ENCODE data around the gene SAMD3. TPM values are rescaled to one million over a fixed set of nuclear protein-coding genes. Genes with fewer than 3 reads are reported as not detected.
A peak's percentile ranks its signal among the peaks of the same experiment; 100 is the strongest.
"Not testable (repeated sequence)": the region's sequence is repeated elsewhere in the genome, so short reads cannot be mapped to it uniquely, and the experiment has no call there.

SAMD3 gene
- total RNA-seq, 2 donors from 2014 or later, result 41.3 to 44.8 TPM

DNA sequence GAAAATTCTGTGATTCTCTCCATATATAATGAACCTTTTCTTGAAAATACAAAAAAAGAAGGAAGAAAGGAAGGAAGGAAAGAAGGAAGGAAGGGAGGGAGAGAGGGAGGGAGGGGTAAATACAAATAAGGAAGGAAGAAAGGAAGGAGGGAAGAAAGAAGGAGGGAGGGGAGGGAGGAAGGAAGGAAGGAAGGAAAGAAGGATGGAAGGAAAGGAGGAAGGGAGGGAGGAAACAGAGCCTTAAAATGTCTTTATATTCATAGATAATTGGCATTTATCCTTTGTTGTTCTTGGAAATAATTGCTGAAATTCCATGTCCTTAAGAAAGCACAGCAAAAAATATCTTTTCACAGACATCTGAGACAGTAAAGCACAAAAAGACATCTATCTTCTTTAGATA is 40.3 kb downstream of the SAMD3 start:
- Histone ChIP-seq H3K9ac (ENCODE audit: extremely low read depth, low read length, poor library complexity, severe bottlenecking) (no peak overlapping the region), H3K27ac (ENCODE audit: low read depth, low read length) (no peak overlapping the region), H3K36me3 (ENCODE audit: control insufficient read depth, insufficient read depth, low read length) (peaks cover 11% of the 10 kb centered on the region), H3K9me3 (ENCODE audit: control insufficient read depth, low read length) (no peaks in the 10 kb centered on the region), H3K4me3 (ENCODE audit: low read length) (no peak overlapping the region), H3K27me3 (ENCODE audit: control insufficient read depth, insufficient read depth, low read length, poor library complexity, severe bottlenecking) (no peaks in the 10 kb centered on the region), H3K4me1 (ENCODE audit: control insufficient read depth, insufficient read depth, low read length) (no peaks in the 10 kb centered on the region)
- Mint-ChIP-seq H3K27me3 (ENCODE audit: insufficient read depth) (no peaks in the 10 kb centered on the region), H3K4me1 (peaks cover 8% of the 10 kb centered on the region), H3K9me3 (peaks cover 9% of the 10 kb centered on the region), H3K27ac (no peak overlapping the region), H3K36me3 (ENCODE audit: low read depth) (peaks cover 77% of the 10 kb centered on the region), H3K4me3 (no peak overlapping the region)
- DNase-seq, result no peak
- TF ChIP-seq, protein P1, sequence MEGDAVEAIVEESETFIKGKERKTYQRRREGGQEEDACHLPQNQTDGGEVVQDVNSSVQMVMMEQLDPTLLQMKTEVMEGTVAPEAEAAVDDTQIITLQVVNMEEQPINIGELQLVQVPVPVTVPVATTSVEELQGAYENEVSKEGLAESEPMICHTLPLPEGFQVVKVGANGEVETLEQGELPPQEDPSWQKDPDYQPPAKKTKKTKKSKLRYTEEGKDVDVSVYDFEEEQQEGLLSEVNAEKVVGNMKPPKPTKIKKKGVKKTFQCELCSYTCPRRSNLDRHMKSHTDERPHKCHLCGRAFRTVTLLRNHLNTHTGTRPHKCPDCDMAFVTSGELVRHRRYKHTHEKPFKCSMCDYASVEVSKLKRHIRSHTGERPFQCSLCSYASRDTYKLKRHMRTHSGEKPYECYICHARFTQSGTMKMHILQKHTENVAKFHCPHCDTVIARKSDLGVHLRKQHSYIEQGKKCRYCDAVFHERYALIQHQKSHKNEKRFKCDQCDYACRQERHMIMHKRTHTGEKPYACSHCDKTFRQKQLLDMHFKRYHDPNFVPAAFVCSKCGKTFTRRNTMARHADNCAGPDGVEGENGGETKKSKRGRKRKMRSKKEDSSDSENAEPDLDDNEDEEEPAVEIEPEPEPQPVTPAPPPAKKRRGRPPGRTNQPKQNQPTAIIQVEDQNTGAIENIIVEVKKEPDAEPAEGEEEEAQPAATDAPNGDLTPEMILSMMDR (conservative IDR thresholded peaks at IDR 0.05), result no peak

DNA sequence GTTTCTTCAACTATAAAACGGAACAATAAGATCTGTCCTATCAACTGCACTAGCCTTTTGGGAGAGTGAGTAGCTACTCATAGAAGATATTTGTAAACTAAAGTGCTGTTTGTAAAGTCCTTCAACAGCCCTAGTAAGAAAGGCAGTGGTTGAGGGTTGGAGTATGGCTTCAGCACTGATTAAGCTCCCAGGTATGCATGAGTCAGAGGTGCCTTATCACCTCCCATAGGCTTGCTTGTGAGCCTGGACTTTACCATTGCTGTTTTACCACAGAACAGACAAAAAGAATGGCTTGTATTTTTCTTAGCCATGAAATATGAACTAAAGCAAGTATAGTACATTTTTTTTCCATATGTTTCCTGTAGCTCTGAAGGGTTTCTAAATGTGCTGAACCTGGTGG is 44.1 kb downstream of the SAMD3 start:
- Mint-ChIP-seq H3K4me3 (no peak overlapping the region), H3K27me3 (ENCODE audit: insufficient read depth) (no peaks in the 10 kb centered on the region), H3K36me3 (ENCODE audit: low read depth) (peaks cover 84% of the 10 kb centered on the region), H3K4me1 (peaks cover 8% of the 10 kb centered on the region), H3K27ac (no peak overlapping the region), H3K9me3 (peaks cover 14% of the 10 kb centered on the region)
- Histone ChIP-seq H3K27me3 (ENCODE audit: control insufficient read depth, insufficient read depth, low read length, poor library complexity, severe bottlenecking) (no peaks in the 10 kb centered on the region), H3K4me3 (ENCODE audit: low read length) (no peak overlapping the region), H3K27ac (ENCODE audit: low read depth, low read length) (no peak overlapping the region), H3K9me3 (ENCODE audit: control insufficient read depth, low read length) (peaks cover 12% of the 10 kb centered on the region), H3K4me1 (ENCODE audit: control insufficient read depth, insufficient read depth, low read length) (no peaks in the 10 kb centered on the region), H3K36me3 (ENCODE audit: control insufficient read depth, insufficient read depth, low read length) (peaks cover 30% of the 10 kb centered on the region), H3K9ac (ENCODE audit: extremely low read depth, low read length, poor library complexity, severe bottlenecking) (no peak overlapping the region)
- TF ChIP-seq, protein P1 (conservative IDR thresholded peaks at IDR 0.05), result no peak
- 83% methylated on average over 1 of the region's 1 CpG; no CpG with 5 or more reads in 1 of the 2 experiments for WGBS, 2 experiments (ENCODE audit: insufficient coverage in 1 of 2, insufficient read length in 1 of 2)
- DNase-seq, result peak; percentile 52

DNA sequence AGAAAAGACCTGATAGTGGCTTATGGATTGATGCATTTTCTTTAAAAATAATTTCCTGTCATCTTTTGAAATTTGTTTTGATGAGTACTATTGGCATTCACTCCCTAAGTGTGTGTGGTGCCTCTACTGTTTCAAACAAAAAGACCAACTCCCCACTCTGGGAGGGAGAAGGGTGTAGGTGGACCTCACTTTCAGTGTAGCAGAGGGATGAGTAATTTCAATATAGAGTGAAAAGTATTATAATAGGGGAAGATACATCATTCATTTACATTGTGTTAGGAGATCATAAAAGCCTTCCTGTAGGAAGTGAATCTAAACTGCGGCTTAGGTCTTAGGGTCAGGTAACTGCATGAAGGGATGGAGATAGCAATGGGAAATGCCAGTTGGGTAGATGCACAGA is 46.4 kb downstream of the SAMD3 start:
- Mint-ChIP-seq H3K27ac (no peak overlapping the region), H3K4me3 (no peak overlapping the region), H3K4me1 (peaks cover 8% of the 10 kb centered on the region), H3K36me3 (ENCODE audit: low read depth) (peaks cover 84% of the 10 kb centered on the region), H3K27me3 (ENCODE audit: insufficient read depth) (no peaks in the 10 kb centered on the region), H3K9me3 (peaks cover 37% of the 10 kb centered on the region)
- peaks cover 35% of the 10 kb centered on the region for H3K9me3 ChIP-seq (ENCODE audit: control insufficient read depth, low read length)
- H3K4me1 ChIP-seq (ENCODE audit: control insufficient read depth, insufficient read depth, low read length), result no peaks in the 10 kb centered on the region
- no peak overlapping the region for H3K27ac ChIP-seq (ENCODE audit: low read depth, low read length)
- H3K36me3 ChIP-seq (ENCODE audit: control insufficient read depth, insufficient read depth, low read length), result peaks cover 31% of the 10 kb centered on the region
- DNase-seq, result no peak
- 88 to 96% methylated on average over 1 of the region's 1 CpG for WGBS, 2 experiments (ENCODE audit: insufficient coverage in 1 of 2, insufficient read length in 1 of 2)
- H3K4me3 ChIP-seq (ENCODE audit: low read length), result no peak overlapping the region
- TF ChIP-seq, protein P1 (conservative IDR thresholded peaks at IDR 0.05), result no peak
- no peak overlapping the region for H3K9ac ChIP-seq (ENCODE audit: extremely low read depth, low read length, poor library complexity, severe bottlenecking)
- H3K27me3 ChIP-seq (ENCODE audit: control insufficient read depth, insufficient read depth, low read length, poor library complexity, severe bottlenecking), result no peaks in the 10 kb centered on the region

DNA sequence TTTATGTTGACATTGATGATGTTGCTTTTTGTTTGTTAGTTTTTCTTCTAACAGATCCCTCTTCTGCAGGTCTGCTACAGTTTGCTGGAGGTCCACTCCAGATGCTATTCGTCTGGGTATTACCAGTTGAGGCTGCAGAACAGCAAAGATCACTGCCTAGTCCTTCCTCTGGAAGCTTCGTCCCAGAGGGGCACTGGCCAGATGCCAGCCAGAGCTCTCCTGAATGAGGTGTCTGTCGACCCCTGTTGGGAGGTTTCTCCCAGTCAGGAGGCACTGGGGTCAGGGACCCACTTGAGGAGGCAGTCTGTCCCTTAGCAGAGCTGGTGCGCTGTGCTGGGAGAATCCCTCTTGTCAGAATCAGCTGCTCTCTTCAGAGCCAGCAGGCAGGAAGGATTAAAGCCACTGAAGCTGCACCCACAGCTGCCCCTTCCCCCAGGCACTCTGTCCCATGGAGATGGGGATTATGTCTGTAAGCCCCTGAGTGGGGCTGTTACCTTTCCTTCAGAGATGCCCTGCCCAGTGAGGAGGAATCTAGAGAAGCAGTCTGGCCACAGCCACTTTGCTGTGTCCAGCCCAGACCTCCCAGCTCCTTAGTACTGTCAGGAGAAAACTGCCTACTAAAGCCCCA is 49.3 kb downstream of the SAMD3 start:
- DNase-seq; H3K27me3 ChIP-seq (ENCODE audit: control insufficient read depth, insufficient read depth, low read length, poor library complexity, severe bottlenecking); H3K4me3 ChIP-seq (ENCODE audit: low read length); H3K27me3 Mint-ChIP-seq (ENCODE audit: insufficient read depth); H3K9ac ChIP-seq (ENCODE audit: extremely low read depth, low read length, poor library complexity, severe bottlenecking); H3K4me1 Mint-ChIP-seq; H3K4me1 ChIP-seq (ENCODE audit: control insufficient read depth, insufficient read depth, low read length); H3K27ac Mint-ChIP-seq; H3K4me3 Mint-ChIP-seq; H3K27ac ChIP-seq (ENCODE audit: low read depth, low read length): not testable (repeated sequence)
- peaks cover 50% of the 10 kb centered on the region for H3K9me3 Mint-ChIP-seq
- peaks cover 81% of the 10 kb centered on the region for H3K36me3 Mint-ChIP-seq (ENCODE audit: low read depth)
- peaks cover 47% of the 10 kb centered on the region for H3K9me3 ChIP-seq (ENCODE audit: control insufficient read depth, low read length)
- 93 to 95% methylated on average over 4 of the region's 4 CpGs for WGBS, 2 experiments (ENCODE audit: insufficient coverage in 1 of 2, insufficient read length in 1 of 2)
- peaks cover 28% of the 10 kb centered on the region for H3K36me3 ChIP-seq (ENCODE audit: control insufficient read depth, insufficient read depth, low read length)

DNA sequence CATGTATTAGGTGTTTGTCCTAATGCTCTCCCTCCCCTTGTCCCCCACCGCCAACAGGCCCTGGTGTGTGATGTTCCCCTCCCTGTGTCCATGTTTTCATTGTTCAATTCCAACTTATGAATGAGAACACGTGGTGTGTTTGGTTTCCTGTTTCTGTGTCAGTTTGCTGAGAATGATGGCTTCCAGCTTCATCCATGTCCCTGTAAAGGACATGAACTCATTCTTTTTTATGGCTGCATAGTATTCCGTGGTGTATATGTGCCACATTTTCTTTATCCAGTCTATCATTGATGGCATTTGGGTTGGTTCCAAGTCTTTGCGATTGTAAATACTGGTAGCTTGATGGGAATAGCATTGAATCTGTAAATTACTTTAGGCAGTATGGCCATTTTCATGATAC is 52.6 kb downstream of the SAMD3 start:
- H3K4me1 ChIP-seq (ENCODE audit: control insufficient read depth, insufficient read depth, low read length); H3K27ac Mint-ChIP-seq; H3K9ac ChIP-seq (ENCODE audit: extremely low read depth, low read length, poor library complexity, severe bottlenecking); H3K4me3 ChIP-seq (ENCODE audit: low read length); H3K27me3 Mint-ChIP-seq (ENCODE audit: insufficient read depth); DNase-seq; H3K4me1 Mint-ChIP-seq; H3K27me3 ChIP-seq (ENCODE audit: control insufficient read depth, insufficient read depth, low read length, poor library complexity, severe bottlenecking); H3K4me3 Mint-ChIP-seq; H3K27ac ChIP-seq (ENCODE audit: low read depth, low read length): not testable (repeated sequence)
- Histone ChIP-seq H3K9me3 (ENCODE audit: control insufficient read depth, low read length) (peaks cover 45% of the 10 kb centered on the region), H3K36me3 (ENCODE audit: control insufficient read depth, insufficient read depth, low read length) (peaks cover 18% of the 10 kb centered on the region)
- peaks cover 46% of the 10 kb centered on the region for H3K9me3 Mint-ChIP-seq
- 80 to 95% methylated on average over 1 to 4 of the region's 4 CpGs for WGBS, 2 experiments (ENCODE audit: insufficient coverage in 1 of 2, insufficient read length in 1 of 2)
- H3K36me3 Mint-ChIP-seq (ENCODE audit: low read depth), result peaks cover 71% of the 10 kb centered on the region

All from endodermal cell (in vitro differentiated cells).